ENCODE data around the gene TMEM121. TPM values are rescaled to one million over a fixed set of nuclear protein-coding genes. Genes with fewer than 3 reads are reported as not detected.
"Not testable (repeated sequence)": the region's sequence is repeated elsewhere in the genome, so short reads cannot be mapped to it uniquely, and the experiment has no call there.

Gene TMEM121
- total RNA-seq, 1 donor from 2014 or later = 2.1 TPM

GRCh38 chr14:105567164-105568103, 41.1 kb downstream of the TMEM121 start:
- peak; percentile 20 for DNase-seq (ENCODE audit: low spot score)

DNA sequence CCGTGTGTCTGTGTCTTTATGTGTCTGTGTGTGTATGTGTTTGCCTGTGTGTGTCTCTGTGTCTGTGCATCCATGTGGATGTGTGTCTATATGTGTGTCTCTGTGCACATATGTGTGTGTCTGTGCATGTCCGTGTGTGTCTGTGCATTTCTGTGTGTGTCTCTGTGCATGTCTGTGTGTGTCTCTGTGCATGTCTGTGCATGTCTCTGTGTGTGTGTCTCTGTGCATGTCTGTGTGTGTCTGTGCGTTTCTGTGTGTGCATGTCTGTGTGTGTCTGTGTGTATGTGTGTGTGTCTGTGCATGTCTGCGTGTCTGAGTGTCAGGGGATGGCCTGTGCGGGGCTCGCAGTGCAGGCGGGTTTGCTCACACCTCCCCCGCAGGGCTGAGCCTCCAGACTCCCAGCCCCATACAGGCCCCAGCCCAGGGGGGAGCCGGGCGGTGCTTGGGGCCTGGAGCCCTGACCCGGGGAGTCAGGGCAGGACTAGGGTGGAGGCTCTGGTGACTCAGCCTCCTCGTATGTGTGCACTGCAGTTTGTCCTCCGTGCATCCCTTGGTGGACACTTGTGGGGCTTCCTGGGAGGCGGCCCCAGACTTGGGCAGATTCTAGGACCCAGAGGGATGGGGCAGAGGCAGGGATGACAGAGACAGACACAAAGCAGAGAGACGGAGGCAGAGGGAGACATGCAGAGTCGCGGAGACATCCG, 41.9 kb downstream of the TMEM121 start:
- not testable (repeated sequence) for DNase-seq (ENCODE audit: low spot score)

DNA sequence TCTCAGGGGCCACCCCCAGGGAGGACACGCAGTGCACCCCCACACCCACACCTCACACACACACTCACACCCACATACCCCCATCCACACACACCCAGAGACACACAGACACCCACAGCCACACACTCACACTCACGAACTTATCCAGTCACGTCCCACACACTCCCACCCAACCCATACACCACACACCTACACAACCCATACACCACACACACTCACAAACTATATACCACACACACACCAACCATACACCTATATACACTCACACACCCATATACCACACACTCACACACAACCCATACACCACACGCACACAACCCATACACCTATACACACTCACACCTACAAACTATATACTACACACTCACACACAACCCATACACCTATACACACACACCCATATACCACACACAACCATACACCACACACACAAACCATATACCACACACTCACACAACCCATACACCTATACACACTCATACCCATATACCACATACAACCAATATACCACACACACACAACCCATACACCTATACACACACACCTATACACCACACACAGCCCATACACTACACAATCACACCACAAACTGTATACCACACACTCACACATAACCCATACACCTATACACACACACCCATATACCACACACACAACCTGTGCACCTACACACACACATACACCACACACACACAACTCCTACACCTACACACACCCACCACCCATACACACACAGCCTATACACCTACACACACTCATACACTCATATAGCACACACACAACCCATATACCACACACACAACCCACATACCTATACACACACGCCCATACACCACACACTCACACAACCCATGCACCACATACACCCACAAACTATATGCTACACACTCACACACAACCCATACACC, 42.7 kb downstream of the TMEM121 start:
- peak; percentile 3 for DNase-seq (ENCODE audit: low spot score)

DNA sequence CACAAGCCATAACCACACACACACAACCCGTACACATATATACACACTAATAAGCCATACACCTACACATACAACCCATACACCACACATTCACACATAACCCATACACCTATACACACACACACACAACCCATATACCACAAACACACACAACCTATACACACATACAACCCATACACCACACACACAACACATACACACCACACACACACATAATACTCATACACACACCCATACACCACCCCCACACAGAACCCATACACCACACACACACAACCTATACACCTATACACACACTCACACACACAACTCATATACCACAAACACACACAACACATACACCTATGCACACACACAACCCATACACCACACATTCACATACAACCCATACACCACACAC, 44.1 kb downstream of the TMEM121 start:
- no peak for DNase-seq (ENCODE audit: low spot score)

DNA sequence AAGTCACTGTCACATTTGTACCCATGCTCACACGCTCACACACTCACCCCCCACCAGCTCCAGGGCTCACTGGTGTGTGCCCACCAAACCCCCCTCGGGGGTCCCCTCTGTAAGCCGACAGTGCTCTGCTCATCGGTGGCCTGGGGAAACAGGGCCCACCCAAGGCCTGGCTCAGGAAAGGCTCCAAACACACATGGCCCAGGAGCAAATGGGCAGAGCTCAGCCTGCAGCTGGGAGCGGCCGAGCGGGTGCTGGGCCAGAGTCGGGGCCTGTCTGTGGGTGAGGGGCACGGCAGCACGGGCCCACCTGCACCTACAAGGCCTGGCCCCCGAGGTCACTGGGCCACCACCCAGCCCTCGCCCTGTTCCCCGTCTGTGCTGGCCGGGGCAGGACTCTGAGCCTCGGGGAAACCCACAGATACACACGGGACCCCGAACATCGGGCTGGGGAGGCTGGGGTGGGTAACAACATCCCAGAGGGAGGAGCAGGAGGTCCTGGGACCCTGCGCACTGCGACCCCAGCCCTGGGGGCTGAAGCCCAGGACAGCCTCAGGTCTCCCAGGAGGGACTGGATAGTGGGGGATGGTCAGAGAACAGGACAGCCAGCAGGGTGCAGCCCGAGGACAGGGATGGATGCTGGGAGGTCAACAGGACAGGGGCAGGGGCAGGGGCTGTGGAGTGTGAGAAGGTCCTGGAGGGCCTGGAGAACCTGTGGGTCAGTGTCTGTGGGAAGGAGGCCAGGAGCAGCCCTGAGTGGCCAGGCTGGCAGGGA, 45.0 kb downstream of the TMEM121 start:
- DNase-seq (ENCODE audit: low spot score) = peak; percentile 71

DNA sequence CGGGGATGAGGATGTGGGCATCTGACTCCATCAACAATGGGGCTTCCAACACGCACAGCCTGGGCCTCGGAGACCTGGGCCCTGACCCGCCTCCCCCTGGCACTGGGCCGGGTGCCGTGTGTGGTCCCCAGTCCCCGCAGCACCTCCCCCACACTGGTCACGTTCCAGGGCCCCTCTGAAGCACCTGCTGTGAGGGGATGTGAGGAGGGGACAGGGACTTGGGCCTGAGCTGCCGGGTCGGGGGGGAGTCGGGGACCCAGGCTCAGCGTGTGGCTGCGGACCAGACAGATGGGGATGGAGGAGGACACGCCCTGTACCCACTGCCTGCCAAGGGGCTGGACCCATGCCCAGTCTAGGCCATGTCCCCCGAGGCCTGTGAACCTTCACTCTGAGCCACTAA, 45.7 kb downstream of the TMEM121 start:
- peak; percentile 22 for DNase-seq (ENCODE audit: low spot score)

GRCh38 chr14:105573841-105574240, 47.5 kb downstream of the TMEM121 start:
- DNase-seq (ENCODE audit: low spot score) = peak; percentile 57

- DNase-seq (ENCODE audit: low spot score) = not testable (repeated sequence)
Measured at GRCh38 chr14:105574411-105574810, 48.0 kb downstream of the TMEM121 start.

DNA sequence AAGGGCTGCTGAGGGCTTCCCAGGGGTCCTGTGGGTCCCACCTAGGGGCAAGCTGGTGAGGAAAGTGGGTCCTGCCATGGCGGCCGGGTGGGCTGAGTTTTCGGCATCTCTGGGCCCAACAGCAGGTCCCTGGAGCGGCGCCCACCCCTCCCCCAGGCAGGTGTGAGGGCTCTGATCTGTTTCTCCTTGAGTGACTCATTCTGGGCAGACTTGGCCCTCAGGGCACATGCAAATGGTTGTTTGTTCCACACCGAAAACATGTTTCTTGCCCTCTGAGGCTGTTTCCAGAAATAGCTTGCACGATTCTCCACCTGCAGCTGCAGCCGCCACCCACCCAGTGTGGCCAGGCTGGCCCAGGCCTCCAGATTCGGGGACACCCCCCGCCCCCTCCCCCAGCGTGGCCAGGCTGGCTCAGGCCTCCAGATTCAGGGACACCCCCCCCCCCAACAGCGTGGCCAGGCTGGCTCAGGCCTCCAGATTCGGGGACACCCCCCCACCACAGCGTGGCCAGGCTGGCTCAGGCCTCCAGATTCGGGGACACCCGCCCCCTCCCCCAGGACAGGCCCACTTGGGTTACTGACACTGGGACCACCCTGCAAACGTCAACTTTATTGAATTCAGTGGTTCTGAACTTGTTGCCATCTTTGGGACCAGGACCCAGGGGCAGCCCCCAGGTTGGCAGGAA, 48.8 kb downstream of the TMEM121 start:
- DNase-seq (ENCODE audit: low spot score) = peak; percentile 41

GRCh38 chr14:105576525-105577088, 50.2 kb downstream of the TMEM121 start:
- DNase-seq (ENCODE audit: low spot score) = no peak

GRCh38 chr14:105577314-105577861, 51.0 kb downstream of the TMEM121 start:
- DNase-seq (ENCODE audit: low spot score) = peak; percentile 88

- DNase-seq (ENCODE audit: low spot score) = no peak
Measured at GRCh38 chr14:105578070-105578469, 51.7 kb downstream of the TMEM121 start.

DNA sequence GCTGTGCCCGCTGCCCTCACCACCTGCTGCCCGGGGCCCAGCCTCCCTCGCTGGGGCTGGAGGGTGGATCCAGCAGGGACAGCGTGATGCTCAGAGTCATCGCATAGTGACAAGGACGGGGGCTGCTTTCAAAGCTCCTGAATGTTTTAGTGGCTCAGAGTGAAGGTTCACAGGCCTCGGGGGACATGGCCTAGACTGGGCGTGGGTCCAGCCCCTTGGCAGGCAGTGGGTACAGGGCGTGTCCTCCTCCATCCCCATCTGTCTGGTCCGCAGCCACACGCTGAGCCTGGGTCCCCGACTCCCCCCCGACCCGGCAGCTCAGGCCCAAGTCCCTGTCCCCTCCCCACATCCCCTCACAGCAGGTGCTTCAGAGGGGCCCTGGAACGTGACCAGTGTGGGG, 52.8 kb downstream of the TMEM121 start:
- not testable (repeated sequence) for DNase-seq (ENCODE audit: low spot score)

Other genes with a start within 250 kb of the TMEM121 start
- gene BRF1, start 225.6 kb upstream of the TMEM121 start, total RNA-seq = 34.9 TPM
- gene PACS2, start 211.8 kb upstream of the TMEM121 start, total RNA-seq = 84.3 TPM
- not detected for gene TEX22, start 128.0 kb upstream of the TMEM121 start, total RNA-seq
- gene MTA1, start 106.8 kb upstream of the TMEM121 start, total RNA-seq = 87.1 TPM
- gene CRIP2, start 51.8 kb upstream of the TMEM121 start, total RNA-seq = 82.8 TPM
- 64.8 TPM for gene CRIP1, start 39.7 kb upstream of the TMEM121 start, total RNA-seq
- gene TEDC1, start 35.3 kb upstream of the TMEM121 start, total RNA-seq = 22.7 TPM